Fibroblast of lung (primary cell): ENCODE results near the gene MAPKAPK5. TPM values are rescaled to one million over a fixed set of nuclear protein-coding genes. Genes with fewer than 3 reads are reported as not detected.

Source experiments
- DNase-seq, 2 donors: peaks; one replicate each; pipeline versions ENCODE4 v3.0.0 to v3.0.0-alpha.2; 2010; ENCODE audit warnings: low read depth in 2 of 2
- H2AFZ ChIP-seq: 2 replicates; pipeline ENCODE4 v1.5.1; 2012; ENCODE audit warnings: low read length, control low read depth, inconsistent platforms
- H3K27ac ChIP-seq: 2 replicates; pipeline ENCODE4 v1.5.1; 2011; ENCODE audit warnings: low read length, control low read depth; ENCODE audit not compliant: insufficient read depth
- H3K27me3 ChIP-seq: 2 replicates; pipeline ENCODE4 v1.5.1; 2011; ENCODE audit warnings: mild to moderate bottlenecking, low read length; ENCODE audit not compliant: control insufficient read depth, insufficient read depth
- H3K36me3 ChIP-seq: 2 replicates; pipeline ENCODE4 v1.5.1; 2011; ENCODE audit warnings: low read length; ENCODE audit not compliant: control insufficient read depth, insufficient read depth
- H3K4me1 ChIP-seq: 2 replicates; pipeline ENCODE4 v1.5.1; 2011; ENCODE audit warnings: low read length; ENCODE audit not compliant: control insufficient read depth, insufficient read depth; ENCODE audit errors: extremely low read depth
- H3K4me2 ChIP-seq: 2 replicates; pipeline ENCODE4 v1.5.1; 2011; ENCODE audit warnings: low read length, control low read depth; ENCODE audit not compliant: insufficient read depth; ENCODE audit errors: extremely low read depth
- H3K4me3 ChIP-seq, 4 experiments: fragments of 200-600 bp in 1 of 4; sonication (generic) in 1 of 4; replicated peaks in 1 of 4; 2 replicates each; pipeline ENCODE4 v1.5.1; 2011 to 2016; ENCODE audit warnings: low read length in 4 of 4, low read depth in 3 of 4, mild to moderate bottlenecking in 3 of 4, control low read depth in 2 of 4, inconsistent platforms in 1 of 4, mixed read lengths in 1 of 4; ENCODE audit not compliant: insufficient read depth in 1 of 4; ENCODE audit errors: control extremely low read depth in 1 of 4
- H3K79me2 ChIP-seq: 2 replicates; pipeline ENCODE4 v1.5.1; 2012; ENCODE audit warnings: mild to moderate bottlenecking, low read length, inconsistent platforms; ENCODE audit not compliant: control insufficient read depth, insufficient read depth
- H3K9ac ChIP-seq: 2 replicates; pipeline ENCODE4 v1.5.1; 2011; ENCODE audit warnings: mild to moderate bottlenecking, low read length, control low read depth; ENCODE audit not compliant: insufficient read depth
- H3K9me3 ChIP-seq: 2 replicates; pipeline ENCODE4 v1.5.1; 2012; ENCODE audit warnings: low read depth, low read length; ENCODE audit not compliant: control insufficient read depth, insufficient read depth
- H4K20me1 ChIP-seq: 2 replicates; pipeline ENCODE4 v1.5.1; 2011; ENCODE audit warnings: low read length; ENCODE audit not compliant: control insufficient read depth, insufficient read depth; ENCODE audit errors: extremely low read depth
- EZH2 ChIP-seq: IDR thresholded peaks from 2 replicates; pipeline ENCODE4 v1.5.1; 2012; ENCODE audit warnings: low read length, control low read depth, mild to moderate bottlenecking; ENCODE audit errors: missing control alignments
- polyA plus RNA-seq, 2 donors: library from polyadenylated mRNA; depleted of rRNA in 1 of 2; stranded (reverse) in 1 of 2; unstranded in 1 of 2; fragments of >200 nt; gene quantifications; 2 replicates each; pipeline ENCODE4 v1.2.1, GENCODE V29; 2011 to 2012; ENCODE audit warnings: missing spikeins in 1 of 2
- total RNA-seq: library from RNA; depleted of rRNA; stranded (reverse); fragments of >200 nt; gene quantifications from 2 replicates; pipeline ENCODE4 v1.2.1, GENCODE V29; 2014
- TF ChIP-seq, protein P1 (sequence below), 2 donors: IDR thresholded peaks in 1 of 2; conservative IDR thresholded peaks in 1 of 2; 1 replicate in 1 of 2; 2 replicates in 1 of 2; pipeline ENCODE4 v1.5.1; 2011 to 2012; ENCODE audit warnings: low read length in 2 of 2, control low read depth in 1 of 2, inconsistent platforms in 1 of 2, low read depth in 1 of 2, mild to moderate bottlenecking in 1 of 2

The MAPKAPK5 gene
- total and polyA plus RNA-seq, 2 donors (not counting 1 experiment from before 2014, with no cell fraction given), result 26.8 to 34.6 TPM

DNA sequence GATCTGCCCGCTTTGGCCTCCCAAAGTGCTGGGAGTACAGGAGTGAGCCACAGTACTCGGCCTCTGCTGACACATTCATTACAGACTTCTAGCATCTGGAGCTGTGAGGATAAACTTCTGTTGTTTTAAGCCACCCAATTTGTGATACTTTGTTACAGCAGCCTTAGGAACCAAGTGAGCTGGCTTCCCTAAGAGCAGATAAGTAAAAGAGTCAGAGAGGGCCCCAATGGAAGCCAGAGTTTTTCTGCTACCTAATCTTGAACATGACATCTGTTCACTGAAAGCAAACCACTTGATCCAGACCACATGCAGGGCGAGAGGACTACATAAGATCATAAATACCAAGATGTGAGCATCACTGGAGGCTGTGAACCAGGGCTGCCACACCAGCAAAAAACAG is 3.7 kb upstream of the MAPKAPK5 start:
- H2AFZ ChIP-seq, result no peak overlapping the region
- H4K20me1 ChIP-seq, result no peaks in the 10 kb centered on the region
- H3K36me3 ChIP-seq, result no peaks in the 10 kb centered on the region
- no peak for DNase-seq
- no peaks in the 10 kb centered on the region for H3K9me3 ChIP-seq
- peaks cover 1% of the 10 kb centered on the region for H3K4me1 ChIP-seq
- H3K4me2 ChIP-seq, result no peak overlapping the region
- no peak overlapping the region for H3K9ac ChIP-seq
- no peaks in the 10 kb centered on the region for H3K27me3 ChIP-seq
- H3K27ac ChIP-seq, result no peak overlapping the region
- H3K4me3 ChIP-seq, result no peak overlapping the region
- no peak for TF ChIP-seq EZH2
- H3K79me2 ChIP-seq, result peaks cover 32% of the 10 kb centered on the region

DNA sequence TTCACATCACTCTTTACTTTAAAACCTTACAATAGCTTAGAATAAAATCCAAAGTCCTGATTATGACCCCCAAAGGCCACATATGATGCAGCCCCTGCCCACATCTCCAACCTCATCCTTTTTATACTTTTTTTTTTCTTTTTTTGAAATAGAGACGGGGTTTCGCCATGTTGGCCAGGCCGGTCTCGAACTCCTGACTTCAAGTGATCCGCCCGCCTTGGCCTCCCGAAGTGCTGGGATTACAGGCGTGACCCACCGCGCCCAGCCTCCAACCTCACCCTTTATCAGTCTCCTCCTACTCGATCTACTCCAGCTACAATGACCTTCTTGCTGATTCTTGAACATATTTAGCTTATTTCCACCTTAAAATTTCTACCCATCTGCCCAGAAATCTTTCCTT is 1.2 kb upstream of the MAPKAPK5 start:
- TF ChIP-seq, protein P1, sequence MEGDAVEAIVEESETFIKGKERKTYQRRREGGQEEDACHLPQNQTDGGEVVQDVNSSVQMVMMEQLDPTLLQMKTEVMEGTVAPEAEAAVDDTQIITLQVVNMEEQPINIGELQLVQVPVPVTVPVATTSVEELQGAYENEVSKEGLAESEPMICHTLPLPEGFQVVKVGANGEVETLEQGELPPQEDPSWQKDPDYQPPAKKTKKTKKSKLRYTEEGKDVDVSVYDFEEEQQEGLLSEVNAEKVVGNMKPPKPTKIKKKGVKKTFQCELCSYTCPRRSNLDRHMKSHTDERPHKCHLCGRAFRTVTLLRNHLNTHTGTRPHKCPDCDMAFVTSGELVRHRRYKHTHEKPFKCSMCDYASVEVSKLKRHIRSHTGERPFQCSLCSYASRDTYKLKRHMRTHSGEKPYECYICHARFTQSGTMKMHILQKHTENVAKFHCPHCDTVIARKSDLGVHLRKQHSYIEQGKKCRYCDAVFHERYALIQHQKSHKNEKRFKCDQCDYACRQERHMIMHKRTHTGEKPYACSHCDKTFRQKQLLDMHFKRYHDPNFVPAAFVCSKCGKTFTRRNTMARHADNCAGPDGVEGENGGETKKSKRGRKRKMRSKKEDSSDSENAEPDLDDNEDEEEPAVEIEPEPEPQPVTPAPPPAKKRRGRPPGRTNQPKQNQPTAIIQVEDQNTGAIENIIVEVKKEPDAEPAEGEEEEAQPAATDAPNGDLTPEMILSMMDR (conservative IDR thresholded peaks at IDR 0.05 in 1 of 2, IDR thresholded peaks at IDR 0.05 in 1 of 2; ENCODE audit: low read depth in 1 of 2, low read length in 2 of 2), result no peak
- TF ChIP-seq EZH2, result no peak
- no peaks in the 10 kb centered on the region for H4K20me1 ChIP-seq
- no peak for DNase-seq
- H3K36me3 ChIP-seq, result no peaks in the 10 kb centered on the region
- peak overlapping the region; percentile 84 for H3K27ac ChIP-seq
- H3K79me2 ChIP-seq, result peaks cover 53% of the 10 kb centered on the region
- peak overlapping the region; percentile 80 to 100 (median 94) for H3K4me3 ChIP-seq
- H3K27me3 ChIP-seq, result no peaks in the 10 kb centered on the region
- peak overlapping the region; percentile 97 for H2AFZ ChIP-seq
- peaks cover 3% of the 10 kb centered on the region for H3K4me1 ChIP-seq
- H3K9ac ChIP-seq, result peak overlapping the region; percentile 99
- no peaks in the 10 kb centered on the region for H3K9me3 ChIP-seq
- peak overlapping the region; percentile 94 for H3K4me2 ChIP-seq

DNA sequence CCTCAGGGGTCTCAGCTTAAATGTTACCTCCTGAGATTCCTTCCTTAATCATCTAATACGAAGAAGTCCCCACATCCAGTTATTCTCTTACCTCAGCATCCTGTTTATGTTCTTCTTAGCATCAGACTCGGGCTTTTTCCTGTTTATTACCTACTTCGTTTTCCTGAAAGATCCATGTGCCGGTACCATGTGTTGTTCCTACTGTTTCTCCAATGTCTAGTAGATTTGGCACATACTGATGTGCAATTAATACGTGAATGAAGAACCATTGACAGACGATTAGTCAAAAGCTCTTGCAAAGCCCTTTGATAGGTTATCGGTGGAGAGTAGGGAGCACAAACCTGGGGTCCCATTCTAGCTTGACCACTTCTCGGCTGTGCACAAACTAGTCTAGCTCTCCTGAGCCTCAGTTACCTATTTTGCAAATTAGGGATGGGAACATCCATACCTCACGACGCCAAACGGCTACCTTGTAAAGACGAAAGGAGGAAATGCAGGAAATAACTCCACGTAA is 735 bp upstream of the MAPKAPK5 start:
- Histone ChIP-seq H3K9ac (peak overlapping the region; percentile 99), H3K4me3 (peak overlapping the region; percentile 80 to 100 (median 94)), H2AFZ (peak overlapping the region; percentile 97), H3K79me2 (peaks cover 57% of the 10 kb centered on the region), H4K20me1 (no peaks in the 10 kb centered on the region), H3K27ac (peak overlapping the region; percentile 84), H3K9me3 (no peaks in the 10 kb centered on the region), H3K4me1 (peaks cover 3% of the 10 kb centered on the region), H3K36me3 (no peaks in the 10 kb centered on the region), H3K27me3 (no peaks in the 10 kb centered on the region), H3K4me2 (peak overlapping the region; percentile 94)
- DNase-seq, result peak; percentile 3 to 15
- no peak for TF ChIP-seq EZH2
- TF ChIP-seq, protein P1 (conservative IDR thresholded peaks at IDR 0.05 in 1 of 2, IDR thresholded peaks at IDR 0.05 in 1 of 2; ENCODE audit: low read depth in 1 of 2, low read length in 2 of 2), result no peak
